Gastroesophageal sphincter (tissue), 3 donors: ENCODE measurements around the gene CYTH3.

Experiments used
- POLR2A ChIP-seq, 2 donors: fragments of 450-650 bp; IDR thresholded peaks; one replicate each; pipeline ENCODE4 v1.6.1; 2017; ENCODE audit warnings: antibody characterized with exemption in 2 of 2, mild to moderate bottlenecking in 2 of 2, moderate library complexity in 1 of 2
- TF ChIP-seq, protein P1 (sequence below), 4 experiments: fragments of 200-600 bp in 2 of 4; fragments of 450-650 bp in 2 of 4; sonication (generic) in 1 of 4; IDR thresholded peaks; one replicate each; pipeline ENCODE4 v1.5.1; 2017 to 2019; ENCODE audit warnings: antibody characterized with exemption in 4 of 4, mild to moderate bottlenecking in 2 of 4, moderate library complexity in 2 of 4

GRCh38 chr7:6200971-6201370 is 71.5 kb downstream of the CYTH3 start:
- TF ChIP-seq, protein P1, sequence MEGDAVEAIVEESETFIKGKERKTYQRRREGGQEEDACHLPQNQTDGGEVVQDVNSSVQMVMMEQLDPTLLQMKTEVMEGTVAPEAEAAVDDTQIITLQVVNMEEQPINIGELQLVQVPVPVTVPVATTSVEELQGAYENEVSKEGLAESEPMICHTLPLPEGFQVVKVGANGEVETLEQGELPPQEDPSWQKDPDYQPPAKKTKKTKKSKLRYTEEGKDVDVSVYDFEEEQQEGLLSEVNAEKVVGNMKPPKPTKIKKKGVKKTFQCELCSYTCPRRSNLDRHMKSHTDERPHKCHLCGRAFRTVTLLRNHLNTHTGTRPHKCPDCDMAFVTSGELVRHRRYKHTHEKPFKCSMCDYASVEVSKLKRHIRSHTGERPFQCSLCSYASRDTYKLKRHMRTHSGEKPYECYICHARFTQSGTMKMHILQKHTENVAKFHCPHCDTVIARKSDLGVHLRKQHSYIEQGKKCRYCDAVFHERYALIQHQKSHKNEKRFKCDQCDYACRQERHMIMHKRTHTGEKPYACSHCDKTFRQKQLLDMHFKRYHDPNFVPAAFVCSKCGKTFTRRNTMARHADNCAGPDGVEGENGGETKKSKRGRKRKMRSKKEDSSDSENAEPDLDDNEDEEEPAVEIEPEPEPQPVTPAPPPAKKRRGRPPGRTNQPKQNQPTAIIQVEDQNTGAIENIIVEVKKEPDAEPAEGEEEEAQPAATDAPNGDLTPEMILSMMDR (IDR thresholded peaks at IDR 0.05), result no peak
- no peak for TF ChIP-seq POLR2A (IDR thresholded peaks at IDR 0.05)
